AG09319 (cell line): ENCODE data around the gene POLR2A.

Experiments
- DNase-seq: peaks from one replicate; pipeline ENCODE4 v3.0.0-alpha.2; 2010; ENCODE audit warnings: low read depth; ENCODE audit errors: extremely low read depth
- CTCF ChIP-seq: IDR thresholded peaks from 2 replicates; pipeline ENCODE4 v1.5.1; 2011; ENCODE audit warnings: low read depth, mild to moderate bottlenecking, inconsistent platforms, low read length, moderate library complexity

The POLR2A gene

GRCh38 chr17:7483255-7484066 is 705 bp upstream of the POLR2A start:
- DNase-seq = peak; percentile 84
- no peak for TF ChIP-seq CTCF

DNA sequence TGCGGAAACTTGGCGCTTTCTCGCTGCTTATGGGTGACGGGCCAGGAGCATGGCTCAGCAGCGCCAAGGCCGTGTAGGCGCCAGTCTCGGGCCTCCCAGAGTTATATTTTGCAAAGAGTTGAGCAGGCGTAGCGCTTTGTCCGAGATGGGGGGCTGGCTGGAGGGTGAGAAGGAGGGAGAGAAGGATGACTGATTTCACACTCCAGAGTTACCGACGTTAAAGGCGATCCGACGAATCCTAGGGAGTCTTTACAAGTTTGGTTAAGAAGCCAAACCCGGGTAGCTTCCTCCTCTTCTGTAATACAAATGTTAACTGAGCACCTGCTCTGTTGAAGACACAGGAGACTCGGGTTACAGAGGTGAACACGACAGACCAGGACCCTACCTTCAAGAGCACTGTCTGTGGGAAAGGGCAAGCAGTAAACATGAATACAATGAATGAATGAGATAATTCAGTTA is 782 bp downstream of the POLR2A start:
- TF ChIP-seq CTCF = peak; percentile 10
- no peak for DNase-seq

- no peak for TF ChIP-seq CTCF
- peak; percentile 34 for DNase-seq
Observed at GRCh38 chr17:7486181-7486580, 2.0 kb downstream of the POLR2A start.

DNA sequence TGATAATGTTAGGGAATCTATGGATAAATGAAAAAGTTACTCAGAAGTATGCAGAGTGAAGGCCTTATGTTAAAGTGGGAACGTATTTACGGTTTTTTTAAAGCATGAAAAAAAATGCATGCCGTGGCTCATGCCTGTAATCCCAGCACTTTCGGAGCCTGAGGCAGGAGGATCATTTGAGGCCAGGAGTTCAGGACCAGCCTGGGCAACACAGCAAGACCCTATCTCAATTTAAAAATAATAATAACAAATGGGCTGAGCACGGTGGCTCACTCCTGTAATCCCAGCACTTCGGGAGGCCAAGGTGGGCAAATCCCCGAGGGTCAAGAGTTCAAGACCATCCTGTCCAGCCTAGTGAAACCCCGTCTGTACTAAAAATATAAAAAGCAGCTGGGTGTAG is 6.0 kb downstream of the POLR2A start:
- no peak for DNase-seq
- no peak for TF ChIP-seq CTCF

DNA sequence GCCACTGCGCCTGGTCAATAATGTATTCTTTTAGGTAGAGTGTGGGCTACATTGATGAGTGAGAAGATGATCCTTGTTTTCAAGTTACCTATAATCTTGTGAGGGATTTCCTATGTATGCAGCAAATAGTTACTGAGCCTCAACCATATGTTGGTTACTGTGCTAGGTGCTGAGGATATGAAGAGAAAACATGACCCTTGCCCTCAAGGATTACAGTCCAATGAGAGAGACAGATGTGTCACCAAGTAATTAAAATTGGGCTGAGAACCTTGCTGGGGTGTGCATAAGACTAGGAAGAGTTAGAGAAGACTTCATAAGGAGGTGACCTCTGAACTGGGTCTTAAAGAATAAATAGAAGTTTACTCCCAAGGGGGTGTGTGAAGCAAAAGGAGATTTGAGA is 7.4 kb downstream of the POLR2A start:
- no peak for TF ChIP-seq CTCF

DNA sequence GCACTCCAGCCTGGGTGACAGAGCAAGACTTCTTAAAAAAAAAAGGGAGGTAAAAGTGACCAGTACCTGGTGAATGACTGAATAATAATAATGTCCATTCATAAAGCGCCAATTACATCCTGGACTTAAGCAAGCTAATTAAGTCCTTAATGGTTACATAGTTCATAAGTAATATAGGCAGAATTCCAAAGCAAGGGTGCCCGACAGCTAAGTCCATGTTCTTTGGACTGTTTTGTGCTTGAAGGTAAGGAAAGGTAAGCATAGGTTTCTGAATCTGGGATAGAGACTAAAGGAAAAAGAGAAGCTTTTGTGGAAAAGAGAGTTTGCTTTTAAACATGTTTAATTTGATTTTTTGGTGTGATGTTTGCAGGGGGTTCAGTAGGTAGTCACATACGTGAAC is 9.8 kb downstream of the POLR2A start:
- no peak for DNase-seq
- no peak for TF ChIP-seq CTCF

More for the DNA sequence above, 7.4 kb downstream of the POLR2A start:
- no peak for DNase-seq

GRCh38 chr17:7495906-7496434 is 11.8 kb downstream of the POLR2A start:
- no peak for TF ChIP-seq CTCF
- no peak for DNase-seq
